Fibroblast of the conjunctiva (primary cell): Measurements from ENCODE around the gene GCK.

Experiments used
- DNase-seq: peaks from one replicate; pipeline ENCODE4 v3.0.0-alpha.2; 2010; ENCODE audit warnings: low read depth

Gene GCK

GRCh38 chr7:44189286-44189992, at the start of gene GCK:
GCK (minus strand) TSS chr7:44189439; CDS start chr7:44188953, 486 bp downstream.
- no peak for DNase-seq

DNA sequence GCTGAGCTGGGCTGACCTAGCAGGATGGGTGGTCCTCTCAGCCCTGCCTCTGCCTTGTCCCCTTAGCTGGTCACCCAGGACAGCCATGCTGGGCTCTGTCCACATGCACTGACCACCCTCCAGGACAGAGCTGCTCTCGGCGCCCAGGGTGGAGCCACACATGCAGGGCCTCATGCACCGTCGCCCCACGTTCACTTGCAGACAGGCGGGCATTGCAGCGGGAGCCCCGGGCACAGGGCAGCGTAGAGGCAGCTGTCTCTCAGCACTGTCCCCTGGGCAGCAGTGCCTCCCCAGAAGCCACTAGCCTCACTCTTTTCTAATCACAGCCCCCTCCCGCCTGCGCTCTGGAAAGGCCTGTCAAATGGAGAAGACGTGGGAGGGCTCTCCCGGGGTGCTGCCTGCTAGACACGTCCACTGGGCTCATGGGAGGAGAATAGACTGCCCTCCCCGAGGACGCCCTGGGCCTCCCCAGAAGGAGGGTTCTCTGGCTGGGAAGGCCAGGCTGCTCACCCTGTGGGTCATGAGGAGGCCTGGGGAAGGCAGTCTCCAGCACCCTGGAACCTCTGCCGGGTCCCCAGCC, 49.0 kb upstream of the GCK start:
- no peak for DNase-seq

DNA sequence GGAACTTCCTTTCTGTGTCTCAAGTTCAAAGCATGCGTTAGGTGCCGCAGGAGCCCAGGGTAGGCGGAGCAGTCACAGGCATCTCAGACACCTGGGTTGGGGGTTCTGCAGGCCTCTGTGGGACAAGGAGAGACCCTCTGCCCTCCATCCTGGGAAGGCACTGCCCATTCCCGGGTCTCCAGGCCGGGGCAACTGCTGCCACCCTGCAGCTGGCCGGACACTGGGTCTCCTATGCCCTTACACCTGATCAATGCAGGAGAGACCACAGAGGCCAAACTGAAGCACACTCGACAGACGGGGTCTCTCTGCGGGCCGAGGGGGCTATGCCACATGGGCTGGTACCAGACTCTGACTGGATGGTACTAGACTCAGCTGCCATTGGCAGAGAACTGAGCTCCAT, 48.5 kb upstream of the GCK start:
- DNase-seq, result no peak

DNA sequence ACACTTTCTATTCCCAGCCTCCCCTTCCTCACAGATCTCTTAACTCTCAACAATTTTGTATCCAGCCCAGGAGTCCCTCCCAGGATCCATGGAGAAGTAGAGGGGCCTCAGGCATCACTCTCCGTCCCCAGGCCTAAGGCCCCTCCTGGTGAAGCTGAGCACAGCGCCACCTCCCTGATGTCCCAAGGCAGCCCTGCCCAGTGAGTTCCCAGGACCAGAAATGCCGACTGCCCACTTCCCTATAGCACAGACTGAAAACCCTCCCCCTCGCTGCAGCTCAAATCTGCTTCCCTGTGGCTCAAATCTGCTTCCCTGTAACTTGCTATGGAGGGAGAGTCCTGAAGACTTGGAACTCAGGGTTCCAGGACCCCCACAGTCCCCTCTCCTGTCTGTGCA, 47.1 kb upstream of the GCK start:
- no peak for DNase-seq

DNA sequence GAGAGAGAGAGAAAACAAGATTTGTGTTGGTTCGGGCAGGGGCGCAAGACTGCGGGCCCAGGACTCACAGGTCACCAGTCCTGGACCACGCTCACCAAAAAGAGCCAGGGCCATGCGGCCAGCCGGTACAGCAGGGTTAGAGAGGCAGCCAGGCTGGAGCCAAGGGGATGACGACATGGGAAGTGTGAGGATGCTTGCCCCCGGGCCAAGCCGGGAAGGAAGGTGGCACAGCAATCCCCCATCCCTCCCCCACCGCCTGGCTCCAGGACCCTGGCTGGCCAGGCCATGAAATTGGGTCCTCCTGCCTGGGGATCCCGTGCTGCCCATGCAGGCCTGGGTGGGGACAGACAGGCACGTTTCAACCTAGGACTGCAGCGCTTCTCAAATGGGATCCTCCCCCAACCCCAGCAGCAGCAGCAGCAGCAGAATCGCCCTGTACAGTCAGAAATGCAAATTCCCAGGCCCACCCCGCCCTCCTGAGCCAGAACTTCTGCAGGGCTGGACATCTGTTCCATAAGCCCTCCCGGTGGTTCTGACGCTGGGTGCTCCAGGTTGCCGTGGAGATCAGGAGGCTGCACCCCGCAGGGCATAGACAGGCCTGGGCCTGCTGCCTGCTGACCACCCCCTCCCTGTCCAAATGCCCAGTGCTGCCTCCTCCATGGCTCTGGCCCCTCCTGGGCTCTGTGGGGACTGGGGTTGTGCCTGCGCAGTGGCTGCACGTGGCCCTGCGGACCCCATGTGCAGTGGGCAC, 46.5 kb upstream of the GCK start:
- no peak for DNase-seq

GRCh38 chr7:44235066-44235465, 45.8 kb upstream of the GCK start:
- no peak for DNase-seq

DNA sequence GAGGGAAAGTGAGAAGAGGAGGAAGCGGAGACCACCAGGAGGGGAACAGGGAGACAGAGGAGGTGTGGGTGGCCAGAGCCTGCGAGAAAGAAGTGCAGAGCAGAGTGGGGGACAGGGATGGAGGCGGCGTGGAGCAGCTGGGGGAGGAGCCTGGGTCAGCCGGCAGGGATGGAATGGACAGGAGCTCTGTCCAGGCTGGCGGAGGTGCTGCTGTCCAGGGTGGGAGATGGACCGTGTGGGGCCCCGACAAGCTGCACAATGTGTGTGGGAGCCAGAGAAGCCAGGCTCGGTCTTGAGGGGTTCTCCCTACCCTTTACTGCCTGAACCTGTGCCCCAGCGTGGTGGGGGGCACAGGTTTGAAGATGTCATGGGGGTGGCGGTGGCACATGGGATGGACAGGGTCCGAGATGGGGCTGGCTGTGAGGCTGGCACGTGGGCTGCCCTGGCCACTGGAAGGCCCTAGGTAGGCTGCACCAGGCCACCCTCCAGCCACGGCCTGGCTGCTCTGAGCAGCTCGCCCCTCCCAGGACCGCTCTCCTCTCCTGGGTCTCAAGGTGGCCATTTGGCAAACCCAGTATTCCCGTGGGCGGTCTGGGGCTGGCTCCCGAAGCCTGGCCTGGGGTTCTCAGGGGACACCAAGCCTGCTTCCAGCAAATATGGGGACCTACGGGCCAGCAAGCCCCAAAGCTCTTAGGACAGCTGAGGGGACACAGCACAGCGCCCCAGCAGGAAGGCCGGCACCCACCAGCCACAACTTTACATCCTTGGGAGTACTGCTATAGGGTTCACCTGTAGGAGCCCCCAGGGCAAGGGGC, 43.9 kb upstream of the GCK start:
- DNase-seq, result no peak

GRCh38 chr7:44232396-44232795, 43.2 kb upstream of the GCK start:
- no peak for DNase-seq

GRCh38 chr7:44231088-44231487, 41.8 kb upstream of the GCK start:
- no peak for DNase-seq

DNA sequence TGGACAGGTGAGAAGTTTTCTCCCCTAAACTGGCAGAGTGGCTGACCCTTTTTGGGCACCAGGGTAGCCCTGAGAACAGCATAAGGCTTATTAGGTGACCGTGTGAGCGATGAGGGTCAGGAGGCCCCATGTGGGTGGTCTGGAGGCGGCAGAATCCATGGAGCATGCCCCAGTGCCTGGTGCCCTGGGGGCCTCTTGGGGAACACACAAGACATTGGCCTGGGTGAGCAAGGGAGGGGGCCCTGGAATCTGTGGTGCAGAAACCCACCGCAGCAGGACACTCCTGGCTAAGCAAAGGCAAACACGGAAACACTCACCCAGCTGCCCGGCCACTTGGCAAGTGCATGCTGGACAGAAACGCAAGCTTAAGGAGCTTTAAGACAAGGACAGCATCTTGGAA, 41.0 kb upstream of the GCK start:
- DNase-seq, result no peak

- no peak for DNase-seq
These were observed 40.4 kb upstream of the GCK start for GRCh38 chr7:44229546-44230105.

- no peak for DNase-seq
These were observed 39.5 kb upstream of the GCK start for GRCh38 chr7:44228571-44229350.

DNA sequence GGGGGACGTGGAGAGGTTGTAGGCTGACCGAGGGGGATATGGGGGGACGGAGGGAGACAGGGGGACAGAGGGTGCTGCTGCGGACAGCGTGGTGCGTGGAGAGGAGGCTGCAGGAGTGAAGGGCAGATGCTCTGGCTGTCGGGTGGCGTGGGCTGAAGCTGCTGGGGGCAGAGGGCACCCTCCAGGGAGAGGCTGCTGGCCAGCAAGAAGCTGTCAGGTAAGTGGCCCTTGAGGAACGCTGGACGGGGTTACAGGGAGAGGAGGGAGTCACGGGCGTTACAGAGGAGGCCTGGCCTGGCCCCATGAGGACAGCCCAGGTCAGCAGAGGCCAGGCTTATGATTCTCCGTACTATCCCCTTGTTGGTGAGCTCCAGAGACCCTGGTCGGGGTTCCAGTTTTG, 38.7 kb upstream of the GCK start:
- no peak for DNase-seq

DNA sequence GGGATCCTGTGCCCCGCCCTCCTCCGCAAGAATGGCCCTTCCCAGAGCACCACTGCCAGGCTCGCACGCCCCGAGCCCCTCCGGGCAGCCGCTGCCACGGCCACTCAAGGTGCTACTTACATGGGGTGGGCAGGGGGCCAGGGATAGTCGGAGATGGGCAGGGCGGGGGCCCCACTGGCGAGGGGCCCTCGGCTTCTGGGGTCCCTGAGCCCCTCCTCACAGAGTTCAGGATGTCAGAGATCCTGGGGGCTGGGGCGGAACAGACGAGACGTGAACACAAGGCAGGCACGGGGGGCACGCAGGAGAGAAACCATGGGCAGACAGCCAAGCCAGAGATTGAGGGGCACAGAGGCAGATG, 37.1 kb upstream of the GCK start:
- DNase-seq, result no peak

GRCh38 chr7:44225566-44226395, 36.5 kb upstream of the GCK start:
- DNase-seq, result no peak

DNA sequence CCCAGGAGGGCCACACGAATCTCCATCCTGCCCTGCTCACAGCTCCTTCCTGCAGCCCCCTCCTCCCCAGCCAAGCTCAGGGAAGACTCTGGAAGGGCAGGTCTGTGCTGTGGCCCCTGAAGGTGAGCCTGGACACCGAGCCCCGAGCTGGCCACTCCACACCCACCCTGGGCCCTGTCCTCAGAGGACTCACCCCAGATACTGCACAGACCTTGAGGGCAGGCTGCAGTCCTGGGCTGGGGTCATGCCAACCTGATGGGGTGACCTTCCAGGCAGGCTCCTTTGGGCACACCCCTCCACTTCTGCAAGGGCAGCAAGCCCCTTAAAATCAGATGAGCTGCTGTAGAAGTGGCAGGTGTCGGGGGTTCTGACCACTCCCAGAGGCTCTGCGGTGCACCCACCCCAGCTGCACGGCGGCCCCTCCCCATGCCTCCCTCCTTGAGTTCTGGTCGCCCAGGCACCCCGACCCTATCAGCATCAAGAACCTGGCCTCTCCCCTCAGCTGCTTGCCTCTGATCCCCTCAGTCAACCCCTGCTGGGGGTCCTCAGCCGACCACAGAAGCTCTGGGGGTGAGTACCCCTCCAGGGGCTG, 35.8 kb upstream of the GCK start:
- no peak for DNase-seq

GRCh38 chr7:44224080-44224973, 35.1 kb upstream of the GCK start:
- no peak for DNase-seq

GRCh38 chr7:44223362-44224079, 34.3 kb upstream of the GCK start:
- no peak for DNase-seq
